D341Med (cell line): Measurements from ENCODE around the gene CLCN7.
A peak's percentile ranks its signal among the peaks of the same experiment; 100 is the strongest.

Experiments used
- DNase-seq: peaks from one replicate; pipeline ENCODE4 v3.0.0; 2012; ENCODE audit warnings: low spot score

CLCN7 gene

GRCh38 chr16:1474796-1475551 is at the start of gene CLCN7:
CLCN7 (minus strand) TSS chr16:1475028; CDS start chr16:1474974, 54 bp downstream.
- peak; percentile 98 for DNase-seq

- DNase-seq: no peak
Measured at GRCh38 chr16:1524366-1524765, 49.5 kb upstream of the CLCN7 start.

- DNase-seq: no peak
Measured at GRCh38 chr16:1523581-1524245, 48.9 kb upstream of the CLCN7 start.

- DNase-seq: no peak
Measured at GRCh38 chr16:1520461-1520860, 45.6 kb upstream of the CLCN7 start.

- no peak for DNase-seq
Measured at GRCh38 chr16:1519831-1520230, 45.0 kb upstream of the CLCN7 start.

GRCh38 chr16:1518626-1519135 is 43.9 kb upstream of the CLCN7 start:
- DNase-seq: no peak

GRCh38 chr16:1514507-1514906 is 39.7 kb upstream of the CLCN7 start:
- DNase-seq: no peak

GRCh38 chr16:1512774-1513173 is 37.9 kb upstream of the CLCN7 start:
- no peak for DNase-seq

GRCh38 chr16:1511662-1512569 is 37.1 kb upstream of the CLCN7 start:
- DNase-seq: no peak

- no peak for DNase-seq
Measured at GRCh38 chr16:1510941-1511351, 36.1 kb upstream of the CLCN7 start.

GRCh38 chr16:1510272-1510671 is 35.4 kb upstream of the CLCN7 start:
- DNase-seq: no peak

GRCh38 chr16:1509307-1510221 is 34.7 kb upstream of the CLCN7 start:
- no peak for DNase-seq

- no peak for DNase-seq
Measured at GRCh38 chr16:1508494-1509187, 33.8 kb upstream of the CLCN7 start.

GRCh38 chr16:1506494-1507213 is 31.8 kb upstream of the CLCN7 start:
- no peak for DNase-seq

- no peak for DNase-seq
Measured at GRCh38 chr16:1505912-1506311, 31.1 kb upstream of the CLCN7 start.

GRCh38 chr16:1505073-1505844 is 30.4 kb upstream of the CLCN7 start:
- DNase-seq: no peak

GRCh38 chr16:1503110-1503955 is 28.5 kb upstream of the CLCN7 start:
- DNase-seq: no peak
